H1 (cell line): ENCODE measurements around the gene SLC25A27. TPM values are rescaled to one million over a fixed set of nuclear protein-coding genes. Genes with fewer than 3 reads are reported as not detected.

Source experiments
- HDAC2 ChIP-seq, 2 experiments: fragments of 300-600 bp in 1 of 2; sonication (generic) in 1 of 2; IDR thresholded peaks; 2 replicates each; pipeline ENCODE4 v1.6.1; 2011 to 2012; ENCODE audit warnings: low read depth in 2 of 2, low read length in 2 of 2, mild to moderate bottlenecking in 2 of 2, moderate library complexity in 2 of 2, borderline replicate concordance in 1 of 2, inconsistent platforms in 1 of 2
- KDM1A ChIP-seq: fragments of 200-600, 300-600 bp; sonication (generic); IDR thresholded peaks from 2 replicates; pipeline ENCODE4 v1.7.1; 2016; ENCODE audit warnings: mild to moderate bottlenecking, low read length, borderline replicate concordance
- polyA plus RNA-seq, 7 experiments: library from polyadenylated mRNA; depleted of rRNA in 3 of 7; stranded (reverse) in 5 of 7; unstranded in 2 of 7; fragments of >200 nt in 5 of 7; fragments of 200-250 nt in 2 of 7; gene quantifications; 1 replicate in 5 of 7; 2 replicates in 1 of 7; 4 replicates in 1 of 7; pipeline versions ENCODE4 v1.2.1 to v1.2.3, GENCODE V29; 2011 to 2013; ENCODE audit warnings: missing spikeins in 2 of 7, mixed read lengths in 2 of 7
- total RNA-seq: library from RNA; stranded (reverse); fragmentation: NEBNext Ultra II Directional; extraction: Animal tissue kit (Norgen Biotek cat#: 25700); gene quantifications from 2 replicates; pipeline ENCODE4 v1.2.1, GENCODE V29; 2021
- TF ChIP-seq, protein P1 (sequence below): IDR thresholded peaks from 2 replicates; pipeline ENCODE4 v1.6.1; 2011; ENCODE audit warnings: low read length, improper control_type of control experiment

The SLC25A27 gene
- total and polyA plus RNA-seq, 2 of the 8 experiments (the other 6 are each of a cell fraction or from before 2014, with no cell fraction given), result 7.3 to 8.4 TPM

DNA sequence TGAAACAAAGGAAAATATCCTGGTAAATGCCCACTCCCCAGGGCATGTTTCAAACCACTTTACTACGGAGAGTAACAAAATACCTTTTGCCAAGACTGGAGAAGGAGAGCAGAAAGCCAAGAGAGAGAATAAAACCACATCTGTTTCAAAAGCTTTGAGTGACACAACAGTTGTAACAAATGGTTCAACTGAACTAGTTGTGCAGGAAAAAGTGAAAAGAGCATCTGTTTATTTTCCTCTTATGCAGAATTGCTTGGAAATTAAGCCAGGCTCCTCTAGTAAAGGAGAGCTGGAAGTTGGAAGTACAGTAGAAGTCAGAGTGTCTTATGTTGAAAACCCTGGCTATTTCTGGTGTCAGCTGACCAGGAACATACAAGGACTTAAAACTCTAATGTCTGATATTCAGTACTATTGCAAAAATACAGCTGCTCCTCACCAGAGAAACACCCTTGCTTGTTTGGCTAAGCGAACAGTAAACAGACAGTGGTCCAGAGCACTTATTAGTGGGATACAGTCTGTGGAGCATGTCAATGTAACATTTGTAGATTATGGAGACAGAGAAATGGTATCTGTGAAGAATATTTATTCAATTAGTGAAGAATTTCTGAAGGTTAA is 37.5 kb downstream of the SLC25A27 start (continued):
- TF ChIP-seq KDM1A, result no peak
- TF ChIP-seq, protein P1, sequence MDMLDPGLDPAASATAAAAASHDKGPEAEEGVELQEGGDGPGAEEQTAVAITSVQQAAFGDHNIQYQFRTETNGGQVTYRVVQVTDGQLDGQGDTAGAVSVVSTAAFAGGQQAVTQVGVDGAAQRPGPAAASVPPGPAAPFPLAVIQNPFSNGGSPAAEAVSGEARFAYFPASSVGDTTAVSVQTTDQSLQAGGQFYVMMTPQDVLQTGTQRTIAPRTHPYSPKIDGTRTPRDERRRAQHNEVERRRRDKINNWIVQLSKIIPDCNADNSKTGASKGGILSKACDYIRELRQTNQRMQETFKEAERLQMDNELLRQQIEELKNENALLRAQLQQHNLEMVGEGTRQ, result no peak
- TF ChIP-seq HDAC2 (IDR thresholded peaks at IDR 0.05; ENCODE audit: borderline replicate concordance in 1 of 2, low read depth in 2 of 2, low read length in 2 of 2), result no peak
